ENCODE results near the gene ZYX.

DNA sequence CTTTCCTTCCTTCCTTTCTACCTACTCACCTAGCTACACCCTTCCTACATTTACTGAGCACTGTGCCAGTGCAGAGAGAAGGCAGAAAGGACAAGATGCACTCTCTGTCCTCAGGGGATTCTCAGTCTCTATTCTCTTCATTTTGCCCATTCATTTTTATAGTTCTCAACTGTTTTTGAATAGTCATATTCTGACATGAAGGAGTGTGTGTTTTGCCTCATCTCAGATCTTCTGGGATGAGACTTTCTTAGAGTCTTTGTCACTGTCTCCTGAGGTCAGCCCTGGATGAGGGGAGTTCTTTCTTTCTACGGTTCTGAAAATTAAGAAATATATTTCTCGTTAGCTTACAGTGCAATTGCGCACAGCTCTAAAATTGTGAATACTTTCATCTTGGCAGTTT is 43.9 kb upstream of the ZYX start:
- TF ChIP-seq, protein P1, sequence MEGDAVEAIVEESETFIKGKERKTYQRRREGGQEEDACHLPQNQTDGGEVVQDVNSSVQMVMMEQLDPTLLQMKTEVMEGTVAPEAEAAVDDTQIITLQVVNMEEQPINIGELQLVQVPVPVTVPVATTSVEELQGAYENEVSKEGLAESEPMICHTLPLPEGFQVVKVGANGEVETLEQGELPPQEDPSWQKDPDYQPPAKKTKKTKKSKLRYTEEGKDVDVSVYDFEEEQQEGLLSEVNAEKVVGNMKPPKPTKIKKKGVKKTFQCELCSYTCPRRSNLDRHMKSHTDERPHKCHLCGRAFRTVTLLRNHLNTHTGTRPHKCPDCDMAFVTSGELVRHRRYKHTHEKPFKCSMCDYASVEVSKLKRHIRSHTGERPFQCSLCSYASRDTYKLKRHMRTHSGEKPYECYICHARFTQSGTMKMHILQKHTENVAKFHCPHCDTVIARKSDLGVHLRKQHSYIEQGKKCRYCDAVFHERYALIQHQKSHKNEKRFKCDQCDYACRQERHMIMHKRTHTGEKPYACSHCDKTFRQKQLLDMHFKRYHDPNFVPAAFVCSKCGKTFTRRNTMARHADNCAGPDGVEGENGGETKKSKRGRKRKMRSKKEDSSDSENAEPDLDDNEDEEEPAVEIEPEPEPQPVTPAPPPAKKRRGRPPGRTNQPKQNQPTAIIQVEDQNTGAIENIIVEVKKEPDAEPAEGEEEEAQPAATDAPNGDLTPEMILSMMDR (conservative IDR thresholded peaks at IDR 0.05): no peak
- TF ChIP-seq EZH2 (IDR thresholded peaks at IDR 0.05; ENCODE audit: low read depth): no peak
